Stimulated activated CD4-positive, alpha-beta T cell treated with anti-CD3 and anti-CD28 coated beads, Interleukin-2, amount 100 ng/mL, for 4 hours (primary cell): ENCODE measurements around the gene OST4.

Experiments used
- DNase-seq: peaks from one replicate; pipeline ENCODE4 v3.0.0-alpha.2; 2020; ENCODE audit warnings: low read depth

The OST4 gene

GRCh38 chr2:27025861-27026851 is 45.3 kb downstream of the OST4 start:
- no peak for DNase-seq

- no peak for DNase-seq
Observed at GRCh38 chr2:27025281-27025800, 46.1 kb downstream of the OST4 start.

- no peak for DNase-seq
Observed at GRCh38 chr2:27024812-27025211, 46.6 kb downstream of the OST4 start.

GRCh38 chr2:27024188-27024587 is 47.3 kb downstream of the OST4 start:
- no peak for DNase-seq

- DNase-seq: no peak
Observed at GRCh38 chr2:27023740-27024139, 47.7 kb downstream of the OST4 start.

GRCh38 chr2:27021253-27022049 is 50.0 kb downstream of the OST4 start:
- DNase-seq: no peak
